DMS 273 (cell line): ENCODE data around the gene TMEM8B.
A peak's percentile ranks its signal among the peaks of the same experiment; 100 is the strongest.
"Not testable (repeated sequence)": the region's sequence is repeated elsewhere in the genome, so short reads cannot be mapped to it uniquely, and the experiment has no call there.

Source experiments
- DNase-seq: peaks from one replicate; lab custom pipeline; 2025; ENCODE audit not compliant: unreplicated experiment; lab: John Stamatoyannopoulos, UW

Gene TMEM8B

DNA sequence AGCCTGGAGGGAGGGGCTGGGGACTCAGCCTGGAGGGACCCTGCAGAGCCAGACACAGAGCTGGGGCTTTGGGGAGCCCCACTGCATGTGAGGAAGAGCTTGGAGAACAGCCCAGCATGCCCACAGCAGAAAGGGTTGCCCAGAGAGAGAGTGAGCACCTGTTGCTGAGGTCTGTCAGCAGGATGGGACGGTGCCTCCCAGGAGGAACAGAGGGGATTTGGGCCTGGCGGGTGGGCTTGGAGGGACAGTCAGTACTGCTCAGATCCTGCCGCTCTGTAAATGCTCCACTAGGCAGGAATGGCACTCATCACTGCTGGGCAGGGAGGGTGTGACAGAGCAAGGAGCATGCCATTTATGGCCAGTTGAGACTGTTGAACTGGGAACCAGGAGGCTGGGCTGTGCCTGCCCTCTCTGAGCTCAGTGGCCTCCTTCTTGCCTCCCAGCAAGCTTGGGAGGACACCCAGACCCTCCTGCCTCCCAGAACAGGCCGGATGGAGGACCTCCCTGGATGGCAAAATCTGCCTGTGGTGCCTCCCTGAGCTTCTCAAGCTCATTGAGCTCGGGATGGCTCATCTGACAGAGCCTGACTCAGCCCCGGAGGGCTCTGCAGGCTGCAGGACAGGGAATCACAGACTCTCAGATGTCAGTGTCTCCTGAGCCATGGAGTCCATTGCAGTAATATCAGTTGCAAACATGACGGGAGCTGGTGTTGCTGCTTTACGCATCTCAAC, 76.2 kb downstream of the TMEM8B start:
- DNase-seq = peak; percentile 54

DNA sequence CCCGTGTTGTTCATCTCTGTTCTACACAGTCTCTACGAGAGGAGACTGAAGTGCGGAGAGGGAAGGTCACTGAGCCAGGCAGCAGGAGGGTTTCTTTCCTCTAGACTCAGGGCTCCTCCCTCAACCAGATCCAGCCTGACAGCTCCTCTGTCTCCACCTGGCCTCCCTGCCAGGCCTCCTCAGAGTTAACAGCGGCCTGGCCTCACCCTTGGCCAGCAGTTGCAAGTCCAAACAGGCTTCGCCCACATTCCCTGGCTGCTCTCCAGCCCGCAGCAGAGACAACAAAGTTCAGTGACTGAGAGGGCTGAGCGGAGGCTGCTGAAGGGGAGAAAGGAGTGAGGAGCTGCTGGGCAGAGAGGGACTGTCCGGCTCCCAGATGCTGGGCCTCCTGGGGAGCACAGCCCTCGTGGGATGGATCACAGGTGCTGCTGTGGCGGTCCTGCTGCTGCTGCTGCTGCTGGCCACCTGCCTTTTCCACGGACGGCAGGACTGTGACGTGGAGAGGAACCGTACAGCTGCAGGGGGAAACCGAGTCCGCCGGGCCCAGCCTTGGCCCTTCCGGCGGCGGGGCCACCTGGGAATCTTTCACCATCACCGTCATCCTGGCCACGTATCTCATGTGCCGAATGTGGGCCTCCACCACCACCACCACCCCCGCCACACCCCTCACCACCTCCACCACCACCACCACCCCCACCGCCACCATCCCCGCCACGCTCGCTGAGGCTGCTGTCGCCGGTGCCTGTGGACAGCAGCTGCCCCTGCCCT, 77.1 kb downstream of the TMEM8B start, which contains the start of gene HRCT1:
HRCT1 (plus strand) TSS at position 291 of the 768 bp plus-strand sequence; CDS start at position 377, 86 bp downstream.
- DNase-seq = peak; percentile 89

DNA sequence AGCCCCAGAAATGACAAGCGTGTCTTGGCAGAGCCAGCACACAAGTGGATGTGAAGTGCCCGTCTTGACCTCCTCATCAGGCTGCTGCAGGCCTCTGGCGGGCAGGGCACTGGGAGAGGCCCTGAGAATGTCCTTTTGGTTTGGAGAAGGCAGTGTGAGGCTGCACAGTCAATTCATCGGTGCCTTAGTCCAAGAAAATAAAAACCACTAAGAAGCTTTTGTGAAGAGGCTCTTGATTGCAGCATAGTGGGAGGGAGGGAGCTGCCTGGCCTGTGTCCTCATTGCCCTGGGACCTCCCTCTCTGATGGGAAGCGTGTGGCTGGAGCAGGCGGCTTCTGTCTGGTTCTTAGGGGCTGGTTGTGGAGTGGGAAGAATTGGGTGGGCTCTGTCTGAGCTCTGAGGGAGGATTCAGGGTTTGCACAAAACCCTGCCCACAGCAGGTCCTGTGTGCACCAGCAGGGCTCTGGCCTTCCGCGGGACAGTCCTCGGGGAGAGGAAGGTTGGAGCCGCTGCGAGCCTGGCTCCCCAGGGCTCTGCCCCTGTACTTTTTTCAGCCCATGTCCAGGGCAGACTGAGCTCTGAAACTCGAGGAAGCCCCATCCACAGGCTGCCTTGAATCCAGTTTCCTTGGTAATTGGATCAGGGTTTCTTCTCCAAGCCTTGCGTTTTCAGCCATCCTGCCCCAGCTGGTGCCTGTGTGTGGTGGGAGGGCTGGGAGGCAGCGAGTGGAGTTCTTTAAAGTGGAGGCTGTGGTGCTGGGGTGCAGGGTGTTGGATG, 78.1 kb downstream of the TMEM8B start:
- peak; percentile 72 for DNase-seq

DNA sequence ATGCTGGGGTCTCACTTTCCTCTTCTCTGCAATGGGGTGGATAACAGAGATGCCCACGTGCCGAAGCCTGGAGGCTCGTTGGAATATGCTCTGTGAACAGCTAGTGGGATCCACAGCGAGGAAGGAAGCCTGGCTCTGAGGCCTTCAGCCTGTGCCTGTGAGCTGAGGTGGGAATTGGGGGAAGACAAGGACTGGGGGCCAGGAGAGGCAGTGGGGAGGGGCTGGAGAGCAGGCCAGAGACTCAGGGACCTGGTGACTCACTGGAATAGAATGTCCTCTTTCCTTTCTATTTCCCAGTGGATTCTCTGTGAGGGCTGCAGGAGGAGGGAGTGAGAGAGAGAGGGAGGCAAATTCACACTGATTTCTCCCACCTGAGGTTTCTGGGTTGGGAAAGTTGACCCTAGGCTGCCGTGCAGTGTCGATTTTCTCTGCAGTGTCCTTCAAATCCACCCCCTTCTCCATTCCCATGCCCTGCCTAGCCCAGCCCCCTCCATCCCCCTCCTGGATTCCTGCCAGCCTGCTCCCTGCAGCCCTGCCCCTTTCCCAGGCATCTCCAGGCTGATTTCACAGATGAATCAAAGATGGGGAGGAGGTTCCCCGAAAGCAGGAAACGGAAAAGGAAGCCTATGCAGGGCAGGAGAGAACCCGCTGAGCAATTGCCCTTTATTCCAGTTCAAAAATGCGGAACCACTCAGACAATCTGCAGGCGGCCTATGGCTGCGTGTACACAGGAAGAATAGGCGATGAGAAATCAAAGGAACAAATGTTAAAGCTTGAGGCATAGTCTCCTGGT, 78.9 kb downstream of the TMEM8B start:
- peak; percentile 76 for DNase-seq

DNA sequence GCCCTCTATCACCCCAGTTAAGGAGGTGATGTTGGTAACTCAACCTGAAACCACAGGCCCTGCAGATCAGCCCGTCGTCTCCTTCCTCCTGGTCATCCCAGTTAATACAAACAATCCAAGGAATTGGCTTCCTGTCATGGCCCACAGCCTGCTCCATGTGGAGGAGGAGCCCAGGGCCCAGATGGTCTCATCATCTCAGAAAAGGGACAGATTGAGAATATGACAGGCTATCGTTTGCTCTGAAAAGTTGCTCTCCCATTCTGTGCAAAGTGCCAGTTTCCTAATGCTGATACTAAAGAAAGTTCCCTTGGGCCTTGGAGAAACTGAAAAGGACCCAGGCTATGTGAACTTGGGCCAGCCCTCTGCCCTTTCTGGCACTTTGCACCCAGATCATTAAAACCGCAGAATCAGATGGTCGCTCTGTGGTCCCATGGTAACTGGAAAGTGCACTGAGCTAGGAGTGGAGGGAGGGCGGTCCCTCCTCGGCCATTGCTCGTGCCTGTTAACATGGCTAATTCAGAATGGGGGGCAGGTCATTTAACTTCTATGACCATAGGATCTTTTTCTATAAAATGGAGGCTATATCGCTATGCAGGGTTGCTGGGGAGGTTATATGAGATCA, 79.6 kb downstream of the TMEM8B start:
- peak; percentile 77 for DNase-seq

- no peak for DNase-seq
Observed at GRCh38 chr9:35909274-35909673, 80.2 kb downstream of the TMEM8B start, which contains the start of gene SPAAR. Gene SPAAR (plus strand): TSS chr9:35909490. CDS start chr9:35910464, 974 bp downstream.

DNA sequence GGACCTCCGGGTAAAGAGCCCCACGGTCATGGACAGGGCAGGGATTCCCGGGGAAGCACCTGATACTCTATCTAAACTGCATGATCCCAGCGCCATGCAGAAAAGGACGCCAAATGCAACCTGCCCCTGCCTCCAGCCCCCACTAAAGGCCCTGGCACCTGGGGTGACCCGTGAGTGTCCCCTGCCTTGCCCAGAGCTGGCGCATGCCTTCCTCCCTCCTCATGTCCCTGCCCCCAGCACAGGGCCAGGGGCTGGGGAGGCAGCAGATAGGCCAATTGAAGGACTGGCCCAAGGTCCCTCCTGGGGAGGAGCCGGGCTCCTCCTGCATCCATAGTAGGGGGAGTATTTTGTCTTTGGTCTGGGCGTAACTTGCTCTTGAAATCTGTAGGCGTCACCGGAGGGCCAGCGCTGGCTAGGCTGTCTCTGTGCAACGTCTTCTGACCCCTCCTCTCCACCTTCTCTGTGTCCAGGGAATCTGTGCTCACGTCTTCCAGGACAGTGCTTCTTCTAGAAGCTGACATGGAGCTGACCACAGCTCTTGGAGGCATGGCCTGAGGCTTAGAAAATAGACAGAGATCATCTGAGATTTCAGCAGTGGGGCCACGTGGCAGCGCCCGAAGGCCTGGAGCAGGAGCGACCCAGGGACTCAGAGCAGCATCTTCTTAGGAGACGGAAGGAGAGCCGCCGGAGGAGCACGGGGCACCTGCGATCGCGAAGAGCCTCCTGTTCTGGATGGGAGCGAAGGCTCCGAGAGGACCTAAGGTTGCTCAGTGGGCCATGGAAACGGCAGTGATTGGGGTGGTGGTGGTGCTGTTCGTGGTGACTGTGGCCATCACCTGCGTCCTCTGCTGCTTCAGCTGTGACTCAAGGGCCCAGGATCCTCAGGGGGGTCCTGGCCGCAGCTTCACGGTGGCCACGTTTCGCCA, 80.9 kb downstream of the TMEM8B start:
- no peak for DNase-seq

DNA sequence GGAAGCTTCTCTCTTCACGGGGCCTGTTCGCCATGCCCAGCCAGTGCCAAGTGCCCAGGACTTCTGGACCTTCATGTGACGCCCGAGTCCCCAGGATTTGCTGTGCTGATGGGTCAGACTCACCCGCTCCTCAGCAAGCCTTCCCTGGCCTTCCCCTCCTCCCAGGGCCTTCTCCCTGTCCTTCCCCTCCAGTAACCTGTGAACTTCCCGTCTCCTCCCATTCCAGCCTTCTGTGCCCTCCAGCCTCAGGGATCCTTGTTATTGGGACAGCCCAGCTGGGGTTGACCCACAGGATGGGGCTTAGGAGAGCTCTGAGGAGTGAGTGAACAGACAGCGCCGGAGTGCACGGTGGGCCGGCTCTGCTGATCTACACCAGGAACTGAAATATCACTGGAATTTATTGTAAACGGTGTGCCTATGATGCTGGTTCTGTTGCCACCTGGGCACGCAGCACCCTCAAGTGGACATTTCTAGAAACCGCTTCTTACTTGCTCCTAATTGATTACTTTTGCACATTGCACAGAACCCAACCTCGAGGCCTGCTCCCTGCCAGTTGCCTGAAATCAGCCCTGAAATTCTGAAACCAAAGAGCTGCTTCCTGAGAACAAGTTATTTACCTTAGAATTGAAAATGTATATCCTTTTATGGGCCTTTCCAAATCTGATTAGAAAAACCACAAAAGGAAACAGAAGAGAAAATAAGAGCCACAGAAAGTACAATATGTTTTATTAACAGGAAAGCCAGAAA, 81.8 kb downstream of the TMEM8B start:
- DNase-seq = peak; percentile 74

DNA sequence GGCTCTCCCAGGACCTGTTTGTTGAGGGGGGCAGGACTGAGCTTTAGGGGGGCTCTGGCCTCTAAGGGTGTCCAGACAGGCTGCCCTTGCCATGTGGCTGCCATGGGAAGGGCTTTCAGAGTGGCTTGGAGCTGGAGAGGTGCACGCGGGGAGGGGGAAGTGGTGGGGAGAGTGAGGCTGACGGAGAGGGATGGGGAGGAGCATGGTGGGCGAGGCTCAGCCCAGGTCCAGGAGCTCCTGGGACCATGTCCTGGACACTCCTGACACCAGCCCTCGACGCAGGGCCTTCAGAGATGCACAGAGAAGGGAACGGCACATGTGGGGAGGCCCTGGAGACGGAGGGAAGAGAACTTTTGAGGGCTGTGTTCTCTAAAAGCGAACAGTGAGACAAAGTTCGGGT, 82.7 kb downstream of the TMEM8B start:
- DNase-seq = no peak

GRCh38 chr9:35912791-35913400, 83.9 kb downstream of the TMEM8B start:
- DNase-seq = no peak

- DNase-seq = not testable (repeated sequence)
Observed at GRCh38 chr9:35913429-35913828, 84.4 kb downstream of the TMEM8B start.

DNA sequence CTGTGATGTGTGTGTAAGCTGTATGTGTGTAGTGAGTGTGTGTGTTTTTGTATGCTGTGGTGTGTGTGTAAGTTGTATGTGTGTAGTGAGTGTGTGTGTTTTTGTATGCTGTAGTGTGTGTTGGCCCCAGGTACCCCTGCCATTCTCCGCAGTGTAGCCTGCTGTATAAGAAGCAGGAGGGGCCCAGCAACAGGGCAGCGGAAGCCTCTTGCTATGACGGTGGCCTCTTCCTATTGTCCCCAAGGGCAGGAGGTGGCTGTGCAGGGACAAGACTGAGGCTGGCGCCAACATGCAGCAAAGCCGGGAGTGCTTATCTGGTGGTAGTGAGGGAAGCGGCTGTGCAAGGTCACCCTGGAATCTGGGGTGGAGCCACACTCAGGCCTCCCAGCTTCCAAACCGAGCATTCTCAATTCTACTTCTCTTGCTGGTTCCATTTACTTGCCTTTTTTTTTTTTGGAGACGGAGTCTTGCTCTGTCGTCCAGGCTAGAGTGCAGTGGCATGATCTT, 85.3 kb downstream of the TMEM8B start:
- DNase-seq = no peak
